Raji (cell line): Measurements from ENCODE around the gene GRIK4.

Source experiments
- POLR2A ChIP-seq: IDR thresholded peaks from 2 replicates; pipeline ENCODE4 v1.6.1; 2011; ENCODE audit warnings: low read depth, low read length, control low read depth; ENCODE audit not compliant: insufficient read depth

Gene GRIK4

GRCh38 chr11:120568572-120569307 lies 57.2 kb downstream of the GRIK4 start:
- no peak for TF ChIP-seq POLR2A

- no peak for TF ChIP-seq POLR2A
These were observed 58.3 kb downstream of the GRIK4 start for GRCh38 chr11:120569861-120570260.

GRCh38 chr11:120571476-120571875 lies 59.9 kb downstream of the GRIK4 start:
- TF ChIP-seq POLR2A: no peak

GRCh38 chr11:120573756-120574354 lies 62.3 kb downstream of the GRIK4 start:
- no peak for TF ChIP-seq POLR2A

GRCh38 chr11:120574876-120575275 lies 63.3 kb downstream of the GRIK4 start:
- no peak for TF ChIP-seq POLR2A

GRCh38 chr11:120575461-120575860 lies 63.9 kb downstream of the GRIK4 start:
- no peak for TF ChIP-seq POLR2A

- no peak for TF ChIP-seq POLR2A
These were observed 65.1 kb downstream of the GRIK4 start for GRCh38 chr11:120576606-120577005.

- TF ChIP-seq POLR2A: no peak
These were observed 65.5 kb downstream of the GRIK4 start for GRCh38 chr11:120577041-120577440.

GRCh38 chr11:120577624-120578363 lies 66.2 kb downstream of the GRIK4 start:
- no peak for TF ChIP-seq POLR2A

GRCh38 chr11:120578596-120579154 lies 67.1 kb downstream of the GRIK4 start:
- no peak for TF ChIP-seq POLR2A

- TF ChIP-seq POLR2A: no peak
These were observed 68.1 kb downstream of the GRIK4 start for GRCh38 chr11:120579611-120580031.

GRCh38 chr11:120581313-120581712 lies 69.8 kb downstream of the GRIK4 start:
- no peak for TF ChIP-seq POLR2A

GRCh38 chr11:120586072-120586471 lies 74.5 kb downstream of the GRIK4 start:
- TF ChIP-seq POLR2A: no peak

- no peak for TF ChIP-seq POLR2A
These were observed 75.2 kb downstream of the GRIK4 start for GRCh38 chr11:120586728-120587127.

GRCh38 chr11:120587299-120587698 lies 75.8 kb downstream of the GRIK4 start:
- no peak for TF ChIP-seq POLR2A

- no peak for TF ChIP-seq POLR2A
These were observed 77.8 kb downstream of the GRIK4 start for GRCh38 chr11:120589376-120589775.
